Liver (tissue), 9 donors: ENCODE measurements around the gene NSMF. TPM values are rescaled to one million over a fixed set of nuclear protein-coding genes. Genes with fewer than 3 reads are reported as not detected.

ENCODE experiments used
- DNase-seq: peaks from one replicate; pipeline ENCODE4 v3.0.0-alpha.2; 2017; ENCODE audit warnings: low spot score
- H3K27ac ChIP-seq, 2 donors: one replicate each; pipeline ENCODE4 v1.7.0; 2013; ENCODE audit warnings: inconsistent platforms in 2 of 2, low read length in 2 of 2, control low read depth in 1 of 2, low read depth in 1 of 2, mild to moderate bottlenecking in 1 of 2
- H3K27me3 ChIP-seq, 4 donors: one replicate each; pipeline versions ENCODE4 v1.6.1 to v1.7.0; 2013; ENCODE audit warnings: low read length in 3 of 4, inconsistent platforms in 1 of 4, mild to moderate bottlenecking in 1 of 4, moderate library complexity in 1 of 4; ENCODE audit not compliant: control insufficient read depth in 4 of 4, insufficient read depth in 4 of 4
- H3K36me3 ChIP-seq, 4 donors: one replicate each; pipeline versions ENCODE4 v1.6.1 to v1.7.0; 2013; ENCODE audit warnings: low read length in 3 of 4, mild to moderate bottlenecking in 3 of 4, low read depth in 1 of 4, moderate library complexity in 1 of 4; ENCODE audit not compliant: control insufficient read depth in 4 of 4, insufficient read depth in 3 of 4
- H3K4me1 ChIP-seq, 4 donors: one replicate each; pipeline versions ENCODE4 v1.6.1 to v1.7.0; 2013; ENCODE audit warnings: low read length in 3 of 4, mild to moderate bottlenecking in 3 of 4, moderate library complexity in 1 of 4; ENCODE audit not compliant: control insufficient read depth in 4 of 4, insufficient read depth in 4 of 4
- H3K4me3 ChIP-seq, 3 donors: one replicate each; pipeline versions ENCODE4 v1.6.1 to v1.7.0; 2013; ENCODE audit warnings: low read length in 3 of 3, control low read depth in 1 of 3, low read depth in 1 of 3, mild to moderate bottlenecking in 1 of 3
- H3K9ac ChIP-seq, 2 donors: one replicate each; pipeline ENCODE4 v1.7.0; 2013; ENCODE audit warnings: low read length in 2 of 2, mild to moderate bottlenecking in 2 of 2, moderate library complexity in 2 of 2, control low read depth in 1 of 2, low read depth in 1 of 2
- H3K9me3 ChIP-seq, 4 donors: one replicate each; pipeline versions ENCODE4 v1.6.1 to v1.7.0; 2013; ENCODE audit warnings: low read length in 3 of 4; ENCODE audit not compliant: control insufficient read depth in 4 of 4
- EGR1 ChIP-seq, 2 donors: IDR thresholded peaks; 2 replicates each; pipeline ENCODE4 v1.6.1; 2016 to 2018; ENCODE audit warnings: antibody characterized with exemption in 2 of 2, low read depth in 2 of 2
- FOXA1 ChIP-seq: IDR thresholded peaks from 2 replicates; pipeline ENCODE4 v1.6.1; 2016; ENCODE audit warnings: antibody characterized with exemption
- FOXA2 ChIP-seq: IDR thresholded peaks from 2 replicates; pipeline ENCODE4 v1.6.1; 2016; ENCODE audit warnings: antibody characterized with exemption
- GABPA ChIP-seq, 2 donors: IDR thresholded peaks in 1 of 2; conservative IDR thresholded peaks in 1 of 2; 2 replicates each; pipeline ENCODE4 v1.6.1; 2016; ENCODE audit warnings: antibody characterized with exemption in 2 of 2, mild to moderate bottlenecking in 1 of 2, moderate library complexity in 1 of 2
- HNF4A ChIP-seq, 2 donors: conservative IDR thresholded peaks; 2 replicates each; pipeline ENCODE4 v1.6.1; 2016; ENCODE audit warnings: antibody characterized with exemption in 2 of 2, mild to moderate bottlenecking in 2 of 2
- HNF4G ChIP-seq: IDR thresholded peaks from 2 replicates; pipeline ENCODE4 v1.6.1; 2016; ENCODE audit warnings: antibody characterized with exemption
- JUND ChIP-seq, 2 donors: IDR thresholded peaks; 2 replicates each; pipeline ENCODE4 v1.6.1; 2016; ENCODE audit warnings: antibody characterized with exemption in 2 of 2
- NR2F2 ChIP-seq: IDR thresholded peaks from 2 replicates; pipeline ENCODE4 v1.6.1; 2016; ENCODE audit warnings: antibody characterized with exemption
- SP1 ChIP-seq: IDR thresholded peaks from 2 replicates; pipeline ENCODE4 v1.6.1; 2018; ENCODE audit warnings: antibody characterized with exemption, mild to moderate bottlenecking
- TAF1 ChIP-seq: conservative IDR thresholded peaks from 2 replicates; pipeline ENCODE4 v1.6.1; 2016; ENCODE audit warnings: antibody characterized with exemption, mild to moderate bottlenecking
- YY1 ChIP-seq: IDR thresholded peaks from 2 replicates; pipeline ENCODE4 v1.6.1; 2016; ENCODE audit warnings: antibody characterized with exemption, mild to moderate bottlenecking
- WGBS: extraction: QIAGEN DNeasy Blood & Tissue Kit; methylation state at CpG from one replicate; pipeline ENCODE4 v1.1.7; 2013; 5-methylcytosine and 5-hydroxymethylcytosine counted together
- polyA plus RNA-seq, 2 donors: library from polyadenylated mRNA; stranded (reverse) in 1 of 2; unstranded in 1 of 2; fragments of 200-250 nt in 1 of 2; fragments of >200 nt in 1 of 2; fragmentation: Nextera tagmentation in 1 of 2; extraction: Ambion mirVana in 1 of 2; gene quantifications; one replicate each; pipeline versions ENCODE4 v1.2.1 to v1.2.3, GENCODE V29; 2013 to 2015
- total RNA-seq, 2 donors: library from RNA; depleted of rRNA; stranded (reverse); fragments of >200 nt; gene quantifications; one replicate each; pipeline ENCODE4 v1.2.3, GENCODE V29; 2014
- TF ChIP-seq, protein P1 (sequence below): IDR thresholded peaks from 2 replicates; pipeline ENCODE4 v1.6.1; 2016; ENCODE audit warnings: antibody characterized with exemption
- TF ChIP-seq, protein P2 (sequence below): fragments of 150-350 bp; IDR thresholded peaks from 2 replicates; pipeline ENCODE4 v1.5.1; 2017; ENCODE audit warnings: improper control_type of control experiment, low read depth, low read length; ENCODE audit not compliant: missing input control
- TF ChIP-seq, protein P3 (sequence below): IDR thresholded peaks from 2 replicates; pipeline ENCODE4 v1.6.1; 2016; ENCODE audit warnings: antibody characterized with exemption
- TF ChIP-seq, protein P4 (sequence below): IDR thresholded peaks from 2 replicates; pipeline ENCODE4 v1.6.1; 2016; ENCODE audit warnings: antibody characterized with exemption
- TF ChIP-seq, protein P5 (sequence below): IDR thresholded peaks from 2 replicates; pipeline ENCODE4 v1.6.1; 2016; ENCODE audit warnings: antibody characterized with exemption, mild to moderate bottlenecking
- donor health status: healthy.
- donor health status: healthy.
- donor health status: healthy.
- donor health status: healthy.
- donor health status: healthy.

NSMF gene
- total and polyA plus RNA-seq, 4 donors, result 1.7 to 13.5 (median 8.7) TPM

DNA sequence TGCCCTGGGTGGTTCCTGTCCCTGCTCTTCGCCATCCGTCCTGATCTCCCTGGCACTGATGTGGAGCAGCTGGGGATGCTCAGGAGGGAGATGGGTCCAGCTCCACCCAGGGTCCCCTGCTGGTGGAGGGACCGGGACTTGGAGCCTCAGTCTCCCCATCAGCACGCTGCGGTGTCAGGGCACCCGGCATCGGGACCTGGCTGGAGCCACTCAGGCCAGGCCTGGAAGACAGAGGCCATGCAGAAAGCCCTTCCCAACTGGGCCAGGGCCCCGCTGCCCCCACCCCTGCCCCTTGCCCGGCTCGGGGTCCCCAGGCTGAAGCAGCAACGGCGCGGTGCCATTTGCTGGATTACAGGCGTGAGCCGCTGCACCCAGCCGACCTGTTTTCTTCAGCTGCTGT is 40.3 kb upstream of the NSMF start:
- H3K36me3 ChIP-seq, result peaks cover 0 to 29% (median 2%) of the 10 kb centered on the region in 4 donors
- no peaks in the 10 kb centered on the region for H3K27me3 ChIP-seq
- no peak for DNase-seq
- H3K4me3 ChIP-seq, result no peak overlapping the region
- no peak overlapping the region for H3K9ac ChIP-seq
- H3K9me3 ChIP-seq, result no peaks in the 10 kb centered on the region
- no peaks in the 10 kb centered on the region for H3K4me1 ChIP-seq
- WGBS, result 96% methylated on average over 16 of the region's 16 CpGs
- TF ChIP-seq, protein P1, sequence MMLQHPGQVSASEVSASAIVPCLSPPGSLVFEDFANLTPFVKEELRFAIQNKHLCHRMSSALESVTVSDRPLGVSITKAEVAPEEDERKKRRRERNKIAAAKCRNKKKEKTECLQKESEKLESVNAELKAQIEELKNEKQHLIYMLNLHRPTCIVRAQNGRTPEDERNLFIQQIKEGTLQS, result no peak
- TF ChIP-seq JUND (IDR thresholded peaks at IDR 0.05) (no peak), TAF1 (no peak), SP1 (no peak), FOXA2 (no peak), YY1 (no peak), GABPA (IDR thresholded peaks at IDR 0.05 in 1 of 2, conservative IDR thresholded peaks at IDR 0.05 in 1 of 2) (no peak), FOXA1 (no peak)
- TF ChIP-seq, protein P2, sequence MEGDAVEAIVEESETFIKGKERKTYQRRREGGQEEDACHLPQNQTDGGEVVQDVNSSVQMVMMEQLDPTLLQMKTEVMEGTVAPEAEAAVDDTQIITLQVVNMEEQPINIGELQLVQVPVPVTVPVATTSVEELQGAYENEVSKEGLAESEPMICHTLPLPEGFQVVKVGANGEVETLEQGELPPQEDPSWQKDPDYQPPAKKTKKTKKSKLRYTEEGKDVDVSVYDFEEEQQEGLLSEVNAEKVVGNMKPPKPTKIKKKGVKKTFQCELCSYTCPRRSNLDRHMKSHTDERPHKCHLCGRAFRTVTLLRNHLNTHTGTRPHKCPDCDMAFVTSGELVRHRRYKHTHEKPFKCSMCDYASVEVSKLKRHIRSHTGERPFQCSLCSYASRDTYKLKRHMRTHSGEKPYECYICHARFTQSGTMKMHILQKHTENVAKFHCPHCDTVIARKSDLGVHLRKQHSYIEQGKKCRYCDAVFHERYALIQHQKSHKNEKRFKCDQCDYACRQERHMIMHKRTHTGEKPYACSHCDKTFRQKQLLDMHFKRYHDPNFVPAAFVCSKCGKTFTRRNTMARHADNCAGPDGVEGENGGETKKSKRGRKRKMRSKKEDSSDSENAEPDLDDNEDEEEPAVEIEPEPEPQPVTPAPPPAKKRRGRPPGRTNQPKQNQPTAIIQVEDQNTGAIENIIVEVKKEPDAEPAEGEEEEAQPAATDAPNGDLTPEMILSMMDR, result no peak
- H3K27ac ChIP-seq, result no peak overlapping the region

DNA sequence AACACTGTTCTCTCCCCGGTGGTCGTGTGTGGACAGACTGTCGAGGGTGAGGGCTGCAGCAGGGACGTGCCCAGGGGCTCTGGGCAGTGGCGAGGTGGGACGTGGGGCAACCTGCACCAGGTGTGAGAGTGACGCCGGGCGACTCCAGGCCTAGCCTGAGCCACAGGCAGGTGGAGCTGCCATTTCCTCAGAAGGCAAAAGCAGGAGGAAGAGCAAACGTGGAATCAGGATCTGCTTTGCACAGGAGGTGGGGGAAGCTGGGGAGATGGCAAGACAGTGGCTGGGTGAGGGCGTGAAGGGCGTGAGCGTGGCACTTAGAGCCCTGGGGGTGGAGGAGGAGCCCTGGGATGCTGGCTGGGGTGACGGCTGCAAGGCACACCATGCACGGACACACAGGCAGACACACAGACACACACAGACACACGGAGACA is 39.6 kb upstream of the NSMF start:
- no peak overlapping the region for H3K27ac ChIP-seq
- TF ChIP-seq JUND (IDR thresholded peaks at IDR 0.05), result no peak
- TF ChIP-seq NR2F2, result no peak
- no peak for TF ChIP-seq GABPA (IDR thresholded peaks at IDR 0.05 in 1 of 2, conservative IDR thresholded peaks at IDR 0.05 in 1 of 2)
- TF ChIP-seq, protein P3, sequence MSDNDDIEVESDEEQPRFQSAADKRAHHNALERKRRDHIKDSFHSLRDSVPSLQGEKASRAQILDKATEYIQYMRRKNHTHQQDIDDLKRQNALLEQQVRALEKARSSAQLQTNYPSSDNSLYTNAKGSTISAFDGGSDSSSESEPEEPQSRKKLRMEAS, result no peak
- H3K4me3 ChIP-seq, result no peak overlapping the region
- peaks cover 0 to 29% (median 2%) of the 10 kb centered on the region in 4 donors for H3K36me3 ChIP-seq
- H3K4me1 ChIP-seq, result no peaks in the 10 kb centered on the region
- DNase-seq, result no peak
- H3K9ac ChIP-seq, result no peak overlapping the region
- WGBS, result 93% methylated on average over 16 of the region's 16 CpGs
- no peaks in the 10 kb centered on the region for H3K27me3 ChIP-seq
- no peaks in the 10 kb centered on the region for H3K9me3 ChIP-seq

DNA sequence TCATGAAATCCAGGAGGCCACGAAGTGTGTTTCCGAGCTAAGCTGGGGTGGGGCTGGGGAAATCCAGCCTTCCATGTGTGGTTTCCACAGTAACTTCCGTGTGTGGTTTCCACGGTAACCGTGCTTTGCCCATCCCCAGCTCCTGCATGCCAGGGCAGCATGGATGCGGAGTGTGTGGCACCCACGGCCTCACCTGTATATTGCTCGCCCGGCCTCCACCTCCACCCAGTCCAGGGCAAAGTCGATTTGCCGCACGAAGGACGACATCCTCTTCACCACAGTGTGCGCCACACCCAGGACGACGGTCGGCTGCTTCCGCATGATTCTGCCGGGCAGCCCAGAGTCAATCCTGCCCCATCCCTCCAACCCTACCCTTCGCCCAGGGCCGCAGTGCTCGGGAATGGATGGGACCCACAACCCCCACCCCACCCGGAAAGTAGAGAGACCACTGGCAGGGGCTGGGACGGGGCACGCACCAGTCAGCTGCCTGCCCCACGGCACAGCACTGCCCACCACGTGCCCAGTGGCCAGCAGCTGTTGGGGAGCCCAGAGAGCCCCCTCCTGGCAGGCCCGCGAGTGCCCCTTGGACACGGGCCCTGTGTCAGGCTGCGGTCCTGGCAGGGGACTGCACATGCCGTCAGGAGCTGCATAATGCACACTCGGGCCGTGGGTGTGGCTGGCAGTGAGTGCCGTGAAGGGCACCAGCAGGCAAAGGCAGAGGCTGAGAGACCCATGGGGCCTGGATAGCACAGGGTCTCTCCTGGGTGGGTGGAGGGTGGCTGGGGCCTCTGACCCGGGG is 39.0 kb upstream of the NSMF start:
- Histone ChIP-seq H3K9me3 (no peaks in the 10 kb centered on the region), H3K36me3 (peaks cover 0 to 29% (median 2%) of the 10 kb centered on the region in 4 donors), H3K9ac (no peak overlapping the region), H3K4me3 (no peak overlapping the region), H3K27ac (no peak overlapping the region), H3K27me3 (no peaks in the 10 kb centered on the region), H3K4me1 (no peaks in the 10 kb centered on the region)
- no peak for DNase-seq
- 95% methylated on average over 36 of the region's 36 CpGs for WGBS
- TF ChIP-seq HNF4G, result no peak
- no peak for TF ChIP-seq HNF4A (conservative IDR thresholded peaks at IDR 0.05)
- no peak for TF ChIP-seq EGR1 (IDR thresholded peaks at IDR 0.05; ENCODE audit: low read depth in 2 of 2)
- no peak for TF ChIP-seq GABPA (IDR thresholded peaks at IDR 0.05 in 1 of 2, conservative IDR thresholded peaks at IDR 0.05 in 1 of 2)
- TF ChIP-seq FOXA1, result no peak
- TF ChIP-seq, protein P2, result no peak
- TF ChIP-seq, protein P4, sequence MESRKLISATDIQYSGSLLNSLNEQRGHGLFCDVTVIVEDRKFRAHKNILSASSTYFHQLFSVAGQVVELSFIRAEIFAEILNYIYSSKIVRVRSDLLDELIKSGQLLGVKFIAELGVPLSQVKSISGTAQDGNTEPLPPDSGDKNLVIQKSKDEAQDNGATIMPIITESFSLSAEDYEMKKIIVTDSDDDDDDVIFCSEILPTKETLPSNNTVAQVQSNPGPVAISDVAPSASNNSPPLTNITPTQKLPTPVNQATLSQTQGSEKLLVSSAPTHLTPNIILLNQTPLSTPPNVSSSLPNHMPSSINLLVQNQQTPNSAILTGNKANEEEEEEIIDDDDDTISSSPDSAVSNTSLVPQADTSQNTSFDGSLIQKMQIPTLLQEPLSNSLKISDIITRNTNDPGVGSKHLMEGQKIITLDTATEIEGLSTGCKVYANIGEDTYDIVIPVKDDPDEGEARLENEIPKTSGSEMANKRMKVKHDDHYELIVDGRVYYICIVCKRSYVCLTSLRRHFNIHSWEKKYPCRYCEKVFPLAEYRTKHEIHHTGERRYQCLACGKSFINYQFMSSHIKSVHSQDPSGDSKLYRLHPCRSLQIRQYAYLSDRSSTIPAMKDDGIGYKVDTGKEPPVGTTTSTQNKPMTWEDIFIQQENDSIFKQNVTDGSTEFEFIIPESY, result no peak
- TF ChIP-seq, protein P3, result no peak
- TF ChIP-seq, protein P5, sequence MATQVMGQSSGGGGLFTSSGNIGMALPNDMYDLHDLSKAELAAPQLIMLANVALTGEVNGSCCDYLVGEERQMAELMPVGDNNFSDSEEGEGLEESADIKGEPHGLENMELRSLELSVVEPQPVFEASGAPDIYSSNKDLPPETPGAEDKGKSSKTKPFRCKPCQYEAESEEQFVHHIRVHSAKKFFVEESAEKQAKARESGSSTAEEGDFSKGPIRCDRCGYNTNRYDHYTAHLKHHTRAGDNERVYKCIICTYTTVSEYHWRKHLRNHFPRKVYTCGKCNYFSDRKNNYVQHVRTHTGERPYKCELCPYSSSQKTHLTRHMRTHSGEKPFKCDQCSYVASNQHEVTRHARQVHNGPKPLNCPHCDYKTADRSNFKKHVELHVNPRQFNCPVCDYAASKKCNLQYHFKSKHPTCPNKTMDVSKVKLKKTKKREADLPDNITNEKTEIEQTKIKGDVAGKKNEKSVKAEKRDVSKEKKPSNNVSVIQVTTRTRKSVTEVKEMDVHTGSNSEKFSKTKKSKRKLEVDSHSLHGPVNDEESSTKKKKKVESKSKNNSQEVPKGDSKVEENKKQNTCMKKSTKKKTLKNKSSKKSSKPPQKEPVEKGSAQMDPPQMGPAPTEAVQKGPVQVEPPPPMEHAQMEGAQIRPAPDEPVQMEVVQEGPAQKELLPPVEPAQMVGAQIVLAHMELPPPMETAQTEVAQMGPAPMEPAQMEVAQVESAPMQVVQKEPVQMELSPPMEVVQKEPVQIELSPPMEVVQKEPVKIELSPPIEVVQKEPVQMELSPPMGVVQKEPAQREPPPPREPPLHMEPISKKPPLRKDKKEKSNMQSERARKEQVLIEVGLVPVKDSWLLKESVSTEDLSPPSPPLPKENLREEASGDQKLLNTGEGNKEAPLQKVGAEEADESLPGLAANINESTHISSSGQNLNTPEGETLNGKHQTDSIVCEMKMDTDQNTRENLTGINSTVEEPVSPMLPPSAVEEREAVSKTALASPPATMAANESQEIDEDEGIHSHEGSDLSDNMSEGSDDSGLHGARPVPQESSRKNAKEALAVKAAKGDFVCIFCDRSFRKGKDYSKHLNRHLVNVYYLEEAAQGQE, result no peak
